HG03045 (cell line): ENCODE data around the gene CA4.
"Not testable (repeated sequence)": the region's sequence is repeated elsewhere in the genome, so short reads cannot be mapped to it uniquely, and the experiment has no call there.

ENCODE experiments used
- ATAC-seq: cut with Tn5 transposase; IDR thresholded peaks from one replicate; pipeline ENCODE4 v1.9.1; 2021; ENCODE audit warnings: mild to moderate bottlenecking, moderate library complexity; ENCODE audit not compliant: unreplicated experiment

The CA4 gene

DNA sequence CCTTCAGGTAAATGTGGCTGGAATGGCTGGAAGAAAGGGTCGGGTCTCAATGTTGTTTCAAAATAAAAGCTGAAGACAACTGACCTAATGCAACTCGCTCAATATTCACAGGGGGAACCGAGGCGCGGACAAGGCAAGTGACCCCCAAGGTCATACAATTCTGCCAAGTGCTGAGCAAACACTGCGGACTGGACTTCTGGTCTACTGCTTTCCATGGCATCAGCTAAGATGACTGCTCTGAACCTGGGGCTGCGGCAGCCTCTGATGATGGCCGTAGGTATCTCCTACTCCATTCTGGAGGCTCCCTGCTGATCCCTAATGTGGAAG lies 21.9 kb downstream of the CA4 start:
- ATAC-seq, result no peak

- ATAC-seq, result no peak
These were observed 23.6 kb downstream of the CA4 start for GRCh38 chr17:60173304-60173819.

- ATAC-seq, result no peak
These were observed 24.3 kb downstream of the CA4 start for GRCh38 chr17:60174035-60174434.

GRCh38 chr17:60174767-60175166 lies 25.0 kb downstream of the CA4 start:
- ATAC-seq, result not testable (repeated sequence)

GRCh38 chr17:60176763-60177162 lies 27.0 kb downstream of the CA4 start:
- ATAC-seq, result not testable (repeated sequence)

DNA sequence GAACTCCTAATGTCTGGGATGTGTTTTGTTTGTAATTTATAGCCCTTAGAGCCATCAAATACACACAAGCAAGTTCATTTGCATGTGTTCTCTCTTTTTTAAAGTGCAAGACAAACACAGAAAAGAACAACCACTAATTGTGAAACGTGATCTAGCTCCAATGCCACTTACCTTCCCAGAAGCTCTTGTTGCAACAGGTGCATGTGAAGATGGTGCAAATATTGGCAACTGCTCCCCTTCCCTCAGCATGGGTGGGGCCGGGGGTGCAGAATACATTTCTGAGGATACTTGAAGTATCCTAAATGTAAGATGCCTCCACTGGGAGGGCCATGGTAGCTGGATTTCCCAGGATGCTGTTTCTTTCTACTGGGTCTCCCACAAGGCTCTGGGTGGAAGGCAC lies 28.4 kb downstream of the CA4 start:
- ATAC-seq, result not testable (repeated sequence)

- not testable (repeated sequence) for ATAC-seq
These were observed 30.6 kb downstream of the CA4 start for GRCh38 chr17:60180380-60180779.

GRCh38 chr17:60186372-60186771 lies 36.6 kb downstream of the CA4 start:
- not testable (repeated sequence) for ATAC-seq

DNA sequence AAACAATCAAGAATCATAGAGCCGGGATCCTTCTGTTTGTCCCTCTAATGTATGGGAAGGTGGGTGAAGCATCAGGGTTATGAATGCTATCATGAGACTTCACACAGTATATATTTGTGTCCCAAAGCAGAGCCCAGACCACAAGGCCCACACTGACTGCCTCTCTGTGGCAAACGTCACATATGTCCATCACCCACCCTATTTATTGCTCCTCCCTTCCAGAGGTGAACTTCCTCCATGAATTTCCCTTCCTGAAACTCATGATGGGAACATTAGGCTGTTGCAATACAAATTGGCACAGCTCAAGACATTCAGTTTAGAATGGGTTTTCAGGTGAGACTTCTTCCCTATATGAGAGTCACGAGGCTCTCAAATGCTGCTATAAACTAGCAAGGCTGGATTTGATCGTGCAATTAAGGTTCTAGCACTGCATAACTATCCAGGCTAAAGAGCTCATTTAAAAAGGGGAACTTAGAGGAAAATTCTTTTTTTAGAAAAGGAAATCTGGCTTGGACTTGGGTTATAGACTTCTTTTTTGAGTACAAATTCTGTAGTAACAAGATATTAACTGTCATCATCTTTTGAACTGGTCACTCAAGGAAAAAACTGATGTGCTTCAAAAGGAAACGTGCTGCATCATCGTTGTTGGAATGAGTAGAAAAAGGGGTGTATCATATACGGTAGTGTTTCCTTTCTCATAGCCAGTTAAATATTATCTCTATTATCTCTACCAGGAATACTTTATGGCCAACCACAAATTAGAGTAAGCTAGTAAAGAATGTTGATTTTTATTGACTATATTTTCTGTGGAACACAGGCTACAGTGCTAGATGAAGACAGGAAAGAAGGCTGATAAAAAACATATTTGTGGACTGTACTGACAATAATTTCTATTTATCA lies 37.3 kb downstream of the CA4 start:
- ATAC-seq, result not testable (repeated sequence)

DNA sequence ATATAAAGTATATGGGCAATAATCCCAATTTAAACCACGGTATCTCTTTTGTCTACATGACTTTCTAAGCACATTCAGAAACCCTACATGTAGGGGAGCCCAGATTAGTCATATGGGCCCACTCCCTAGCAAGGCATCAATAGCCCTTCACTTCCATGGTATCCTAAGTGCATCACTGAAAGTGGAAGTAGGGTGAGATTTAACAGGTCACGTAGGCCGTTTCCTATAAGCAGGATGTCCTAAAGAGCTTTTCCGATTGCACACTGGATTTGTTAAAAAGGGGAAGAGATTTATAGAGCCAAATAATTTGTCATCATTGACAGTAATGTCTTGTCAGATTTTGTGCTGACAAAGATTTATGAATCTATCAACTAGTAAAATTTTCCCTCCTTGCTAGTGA lies 39.0 kb downstream of the CA4 start:
- ATAC-seq, result no peak

- not testable (repeated sequence) for ATAC-seq
These were observed 40.3 kb downstream of the CA4 start for GRCh38 chr17:60190032-60190431.

- not testable (repeated sequence) for ATAC-seq
These were observed 43.3 kb downstream of the CA4 start for GRCh38 chr17:60193032-60193431.

GRCh38 chr17:60193482-60193881 lies 43.7 kb downstream of the CA4 start:
- no peak for ATAC-seq

GRCh38 chr17:60194141-60194540 lies 44.4 kb downstream of the CA4 start:
- not testable (repeated sequence) for ATAC-seq

- ATAC-seq, result not testable (repeated sequence)
These were observed 48.9 kb downstream of the CA4 start for GRCh38 chr17:60198630-60199029.

- not testable (repeated sequence) for ATAC-seq
These were observed 56.0 kb downstream of the CA4 start for GRCh38 chr17:60205782-60206181.

- not testable (repeated sequence) for ATAC-seq
These were observed 58.5 kb downstream of the CA4 start for GRCh38 chr17:60208302-60208701.
